Left ventricle myocardium superior (tissue), 1 donor: Measurements from ENCODE around the gene PLCH1. TPM values are rescaled to one million over a fixed set of nuclear protein-coding genes. Genes with fewer than 3 reads are reported as not detected.

Experiments used
- ATAC-seq: fragments of 200-7000 bp; cut with Tn5 transposase; one replicate; pipeline ENCODE4 v1.9.1; 2020; ENCODE audit warnings: mild to moderate bottlenecking, moderate library complexity
- DNase-seq: peaks from one replicate; pipeline ENCODE4 v3.0.0-alpha.2; 2020
- intact Hi-C: fragments of 100-400 bp; cut with micrococcal nuclease; formaldehyde crosslinking; loops from one replicate; pipeline ENCODE4 v1.11.0; 2022
- total RNA-seq: library from RNA; stranded (reverse); fragmentation: NEBNext Ultra II Directional; extraction: Animal tissue kit (Norgen Biotek cat#: 25700); gene quantifications from one replicate; pipeline ENCODE4 v1.2.1, GENCODE V29; 2021
- donor health status: DM: no; HTN: yes; CAD: no; lungs with severe emphysema.

Gene PLCH1
- total RNA-seq, 1 donor from 2014 or later: 0.50 TPM

GRCh38 chr3:155519078-155519477 lies 225.8 kb downstream of the PLCH1 start:
- ATAC-seq (no peak), DNase-seq (no peak)
- intact Hi-C loops: no loop called here

- intact Hi-C loops: no loop called here
- ATAC-seq: no peak
- DNase-seq: no peak
These were observed 227.0 kb downstream of the PLCH1 start for GRCh38 chr3:155517903-155518302.

- no peak for DNase-seq
- intact Hi-C loops: no loop called here
- ATAC-seq: no peak
These were observed 228.4 kb downstream of the PLCH1 start for GRCh38 chr3:155516439-155516838.

- DNase-seq: no peak
- ATAC-seq: no peak
- intact Hi-C loops: no loop called here
These were observed 232.0 kb downstream of the PLCH1 start for GRCh38 chr3:155512867-155513261.

- DNase-seq: no peak
- ATAC-seq: no peak
- intact Hi-C loops: no loop called here
These were observed 232.6 kb downstream of the PLCH1 start for GRCh38 chr3:155512175-155512866.

- no peak for DNase-seq
- intact Hi-C loops: no loop called here
These were observed 240.2 kb downstream of the PLCH1 start for GRCh38 chr3:155504682-155505081.

GRCh38 chr3:155502630-155503029 lies 242.2 kb downstream of the PLCH1 start:
- ATAC-seq: no peak
- intact Hi-C loops: no loop called here
- DNase-seq: no peak

More at GRCh38 chr3:155504682-155505081, 240.2 kb downstream of the PLCH1 start:
- no peak for ATAC-seq

- DNase-seq (no peak), ATAC-seq (no peak)
- intact Hi-C loops: no loop called here
These were observed 244.6 kb downstream of the PLCH1 start for GRCh38 chr3:155500194-155500818.

- intact Hi-C loops: no loop called here
- no peak for ATAC-seq
- no peak for DNase-seq
These were observed 246.8 kb downstream of the PLCH1 start for GRCh38 chr3:155497930-155498647.

- DNase-seq: no peak
- no peak for ATAC-seq
- intact Hi-C loops: no loop called here
These were observed 248.7 kb downstream of the PLCH1 start for GRCh38 chr3:155496206-155496605.

- DNase-seq: no peak
- ATAC-seq: no peak
- intact Hi-C loops: no loop called here
These were observed 249.5 kb downstream of the PLCH1 start for GRCh38 chr3:155495387-155495786.

- ATAC-seq (no peak), DNase-seq (no peak)
- intact Hi-C loops: no loop called here
These were observed 250.5 kb downstream of the PLCH1 start for GRCh38 chr3:155494332-155494731.

GRCh38 chr3:155492841-155493240 lies 252.0 kb downstream of the PLCH1 start:
- DNase-seq (no peak), ATAC-seq (no peak)
- intact Hi-C loops: no loop called here

- intact Hi-C loops: no loop called here
- DNase-seq (no peak), ATAC-seq (no peak)
These were observed 253.2 kb downstream of the PLCH1 start for GRCh38 chr3:155491696-155492095.

- DNase-seq (no peak), ATAC-seq (no peak)
- intact Hi-C loops: no loop called here
These were observed 256.2 kb downstream of the PLCH1 start for GRCh38 chr3:155488671-155489070.

- no peak for ATAC-seq
- DNase-seq: no peak
- intact Hi-C loops: no loop called here
These were observed 259.0 kb downstream of the PLCH1 start for GRCh38 chr3:155485897-155486296.

GRCh38 chr3:155481591-155481990 lies 263.3 kb downstream of the PLCH1 start:
- intact Hi-C loops: no loop called here
- DNase-seq: no peak
- no peak for ATAC-seq

GRCh38 chr3:155481089-155481488 lies 263.8 kb downstream of the PLCH1 start:
- intact Hi-C loops: no loop called here
- ATAC-seq: no peak
- DNase-seq: no peak

GRCh38 chr3:155465664-155466063 lies 279.2 kb downstream of the PLCH1 start:
- intact Hi-C loops: no loop called here
- ATAC-seq (no peak), DNase-seq (no peak)

- ATAC-seq: no peak
- DNase-seq: no peak
- intact Hi-C loops: no loop called here
These were observed 282.2 kb downstream of the PLCH1 start for GRCh38 chr3:155462672-155463071.

- ATAC-seq (no peak), DNase-seq (no peak)
- intact Hi-C loops: no loop called here
These were observed 287.3 kb downstream of the PLCH1 start for GRCh38 chr3:155457591-155457990.
